HepG2 (cell line): Measurements from ENCODE around the gene ACVR2A. TPM values are rescaled to one million over a fixed set of nuclear protein-coding genes. Genes with fewer than 3 reads are reported as not detected.

Source experiments
- ATAC-seq: fragments of 200-7000 bp; cut with Tn5 transposase; 3 replicates; pipeline ENCODE4 v1.9.1; 2020; ENCODE audit warnings: mild to moderate bottlenecking, moderate library complexity
- BruUV-seq: library from RNA; stranded (reverse); fragments of 400-500 nt; replicated peaks from 2 replicates; lab custom pipeline; 2021; lab: Mats Ljungman, UMichigan
- CTCF ChIA-PET: fragments of 300-600 bp; formaldehyde crosslinking; extraction: SDS; loops from one replicate; lab custom pipeline; 2021; ENCODE audit warnings: low total read pairs, inconsistent platforms, low intra/inter-chr PET ratio; lab: Yijun Ruan, JAX
- POLR2A ChIA-PET: fragments of 350-600 bp; sonication (Branson Sonifier 250); formaldehyde crosslinking; loops from one replicate; lab custom pipeline; 2020; ENCODE audit warnings: antibody characterized with exemption, inconsistent platforms; lab: Yijun Ruan, JAX
- DNase-seq: peaks from one replicate; pipeline ENCODE4 v3.0.0-alpha.2; 2015; ENCODE audit warnings: low spot score
- FAIRE-seq: peaks from 3 replicates; lab custom pipeline; 2011; peaks lifted over from hg19 to GRCh38; lab: Jason Lieb, UNC
- H2AFZ ChIP-seq: one replicate; pipeline ENCODE4 v1.6.1; 2011; ENCODE audit warnings: low read length, inconsistent platforms
- H3K27ac ChIP-seq: fragments of 300-600 bp; 3 replicates; pipeline ENCODE4 v1.8.0; 2011; ENCODE audit warnings: mixed run types, mild to moderate bottlenecking, mixed read lengths, low read length, inconsistent platforms; ENCODE audit not compliant: insufficient read depth; ENCODE audit errors: extremely low read length
- H3K27me3 ChIP-seq, 2 experiments: fragments of 200-600 bp in 1 of 2; 2 replicates in 1 of 2; 3 replicates in 1 of 2; pipeline versions ENCODE4 v1.6.0 to v1.8.0; 2011; ENCODE audit warnings: low read length in 2 of 2, mild to moderate bottlenecking in 2 of 2, moderate library complexity in 2 of 2, inconsistent platforms in 1 of 2; ENCODE audit not compliant: insufficient read depth in 2 of 2, control insufficient read depth in 1 of 2
- H3K36me3 ChIP-seq, 2 experiments: fragments of 200-600 bp in 1 of 2; replicated peaks in 1 of 2; 2 replicates in 1 of 2; 3 replicates in 1 of 2; pipeline versions ENCODE4 v1.5.1 to v1.8.0; 2011; ENCODE audit warnings: low read length in 2 of 2, inconsistent platforms in 1 of 2; ENCODE audit not compliant: insufficient read depth in 2 of 2, control insufficient read depth in 1 of 2
- H3K4me1 ChIP-seq: 2 replicates; pipeline ENCODE4 v1.5.1; 2012; ENCODE audit warnings: low read length, inconsistent platforms; ENCODE audit not compliant: insufficient read depth
- H3K4me2 ChIP-seq: 2 replicates; pipeline ENCODE4 v1.6.0; 2011; ENCODE audit warnings: low read depth, low read length, inconsistent platforms
- H3K4me3 ChIP-seq, 3 experiments: fragments of 200-600 bp in 1 of 3; sonication (generic), shearing (Covaris generic) in 1 of 3; replicated peaks in 1 of 3; 2 replicates each; pipeline ENCODE4 v1.5.1; 2011 to 2016; ENCODE audit warnings: low read length in 3 of 3, inconsistent platforms in 2 of 3, low read depth in 2 of 3, mild to moderate bottlenecking in 2 of 3, control low read depth in 1 of 3, mixed read lengths in 1 of 3; ENCODE audit not compliant: insufficient read depth in 1 of 3
- H3K79me2 ChIP-seq: one replicate; pipeline ENCODE4 v1.6.1; 2011; ENCODE audit warnings: low read length, inconsistent platforms; ENCODE audit not compliant: insufficient read depth
- H3K9ac ChIP-seq: 2 replicates; pipeline ENCODE4 v1.6.0; 2011; ENCODE audit warnings: mild to moderate bottlenecking, low read depth, low read length, inconsistent platforms; ENCODE audit not compliant: insufficient read depth
- H3K9me3 ChIP-seq: 2 replicates; pipeline ENCODE4 v1.5.1; 2012; ENCODE audit warnings: mild to moderate bottlenecking, low read length
- H4K20me1 ChIP-seq: 2 replicates; pipeline ENCODE4 v1.6.0; 2011; ENCODE audit warnings: inconsistent platforms, mild to moderate bottlenecking, low read length, moderate library complexity; ENCODE audit not compliant: insufficient read depth
- KDM5B ChIP-seq: sonication (generic); formaldehyde crosslinking; IDR thresholded peaks from 2 replicates; pipeline ENCODE4 v1.4.0; 2020; ENCODE audit warnings: missing genetic modification reagents, mild to moderate bottlenecking, borderline replicate concordance
- MLX ChIP-seq: IDR thresholded peaks from 2 replicates; pipeline ENCODE4 v1.6.1; 2016
- NFATC3 ChIP-seq: sonication (generic); formaldehyde crosslinking; IDR thresholded peaks from 2 replicates; pipeline ENCODE4 v1.5.1; 2020; ENCODE audit warnings: mild to moderate bottlenecking, missing genetic modification reagents
- ZFP36L1 ChIP-seq: sonication (generic); formaldehyde crosslinking; IDR thresholded peaks from 2 replicates; pipeline ENCODE4 v1.8.0; 2022; ENCODE audit warnings: mild to moderate bottlenecking, missing genetic modification reagents, moderate library complexity
- ZNF589 ChIP-seq: sonication (generic); formaldehyde crosslinking; conservative IDR thresholded peaks from 2 replicates; pipeline ENCODE4 v1.8.0; 2022; ENCODE audit warnings: mild to moderate bottlenecking, moderate library complexity, missing genetic modification reagents
- in situ Hi-C: cut with HindIII; loops from 2 replicates; pipeline ENCODE4 v1.10.0; 2017; ENCODE audit warnings: low pct_unique_long_range_greater_than_20kb; ENCODE audit not compliant: extremely low pct_ligation_motif_present
- intact Hi-C: fragments of 100-400 bp; cut with micrococcal nuclease; formaldehyde crosslinking; loops from one replicate; pipeline ENCODE4 v1.10.0; 2022; ENCODE audit not compliant: unreplicated experiment
- polyA plus RNA-seq, 8 experiments: library from polyadenylated mRNA; depleted of rRNA in 3 of 8; stranded (reverse) in 7 of 8; unstranded in 1 of 8; fragments of >200 nt; fragmentation: Illumina TruSeq in 4 of 8; extraction: Trizol in 4 of 8; gene quantifications; 2 replicates each; pipeline versions ENCODE4 v1.2.1 to v1.2.3, GENCODE V29; 2011 to 2016; ENCODE audit warnings: low read depth in 4 of 8, missing spikeins in 1 of 8, mixed read lengths in 1 of 8; ENCODE audit not compliant: insufficient read depth in 1 of 8
- total RNA-seq, 5 experiments: library from RNA; depleted of rRNA; stranded (reverse); fragments of >200 nt; fragmentation: Illumina TruSeq; extraction: Trizol; gene quantifications; 2 replicates each; pipeline ENCODE4 v1.2.3, GENCODE V29; 2016; ENCODE audit warnings: low read depth in 1 of 5
- TF ChIP-seq, protein P1 (sequence below): sonication (generic); formaldehyde crosslinking; IDR thresholded peaks from 2 replicates; pipeline ENCODE4 v1.8.0; 2022; ENCODE audit warnings: low read depth, missing genetic modification reagents
- TF ChIP-seq, protein P2 (sequence below): sonication (generic); formaldehyde crosslinking; IDR thresholded peaks from 2 replicates; pipeline ENCODE4 v1.4.0; 2020; ENCODE audit warnings: low read depth, missing genetic modification reagents

ACVR2A gene
- total and polyA plus RNA-seq, 2 of the 13 experiments (the other 11 are each of a cell fraction or from before 2014, with no cell fraction given): 8.3 to 18.0 TPM

DNA sequence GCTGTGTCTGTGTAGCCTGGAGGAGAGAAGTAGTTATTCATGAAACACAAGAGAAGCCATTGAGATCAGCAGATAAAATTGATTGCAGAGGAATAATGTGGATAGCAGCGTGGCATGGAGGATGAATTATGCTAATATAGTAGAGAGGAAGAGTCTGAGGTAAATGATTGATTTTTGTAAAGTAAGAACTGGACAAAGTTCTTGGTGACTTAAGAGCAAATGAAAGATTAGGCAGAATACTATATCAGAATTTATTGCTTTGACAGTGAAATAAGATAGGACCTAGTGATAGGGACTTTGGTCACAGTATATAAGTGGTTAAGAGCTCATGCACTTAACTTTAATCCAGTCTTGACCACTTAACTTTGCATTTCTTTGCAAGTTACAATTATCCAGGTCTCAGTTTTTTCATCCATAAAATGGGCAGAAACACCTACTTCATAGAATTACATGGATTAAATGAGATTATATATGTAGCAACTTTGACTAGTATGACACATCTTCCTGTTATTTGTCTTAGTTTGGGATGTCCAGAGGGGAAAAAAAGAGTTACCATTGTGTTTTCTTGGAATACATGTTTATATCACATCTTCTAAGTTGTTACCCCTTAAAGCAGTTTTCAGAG lies 29.1 kb downstream of the ACVR2A start (continued):
- TF ChIP-seq MLX (CRISPR knock-in tag) (no peak), ZFP36L1 (CRISPR knock-in tag) (no peak)

- H3K9me3 ChIP-seq: no peaks in the 10 kb centered on the region
- ChIA-PET CTCF (no interaction called here), POLR2A (no interaction called here)
- in situ Hi-C loops (no loop called here), intact Hi-C loops (no loop called here)
- DNase-seq (no peak), ATAC-seq (no peak), FAIRE-seq (no peak)
- H3K9ac ChIP-seq: no peak overlapping the region
- H2AFZ ChIP-seq: no peak overlapping the region
- no peaks in the 10 kb centered on the region for H3K27me3 ChIP-seq
- peaks cover 82% of the 10 kb centered on the region for H3K79me2 ChIP-seq
- no peak overlapping the region for H3K27ac ChIP-seq
- H3K4me1 ChIP-seq: peaks cover 22% of the 10 kb centered on the region
- H3K4me3 ChIP-seq: no peak overlapping the region
- H3K4me2 ChIP-seq: no peak overlapping the region
- H3K36me3 ChIP-seq: no peaks in the 10 kb centered on the region
- TF ChIP-seq, protein P1, sequence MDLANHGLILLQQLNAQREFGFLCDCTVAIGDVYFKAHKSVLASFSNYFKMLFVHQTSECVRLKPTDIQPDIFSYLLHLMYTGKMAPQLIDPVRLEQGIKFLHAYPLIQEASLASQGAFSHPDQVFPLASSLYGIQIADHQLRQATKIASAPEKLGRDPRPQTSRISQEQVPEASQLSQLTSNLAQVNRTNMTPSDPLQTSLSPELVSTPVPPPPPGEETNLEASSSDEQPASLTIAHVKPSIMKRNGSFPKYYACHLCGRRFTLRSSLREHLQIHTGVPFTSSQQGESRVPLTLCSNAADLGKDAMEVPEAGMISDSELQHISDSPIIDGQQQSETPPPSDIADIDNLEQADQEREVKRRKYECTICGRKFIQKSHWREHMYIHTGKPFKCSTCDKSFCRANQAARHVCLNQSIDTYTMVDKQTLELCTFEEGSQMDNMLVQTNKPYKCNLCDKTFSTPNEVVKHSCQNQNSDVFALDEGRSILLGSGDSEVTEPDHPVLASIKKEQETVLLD (CRISPR knock-in tag): no peak
- TF ChIP-seq KDM5B (CRISPR knock-in tag) (no peak), ZNF589 (CRISPR knock-in tag) (no peak), NFATC3 (CRISPR knock-in tag) (no peak)
- TF ChIP-seq, protein P2, sequence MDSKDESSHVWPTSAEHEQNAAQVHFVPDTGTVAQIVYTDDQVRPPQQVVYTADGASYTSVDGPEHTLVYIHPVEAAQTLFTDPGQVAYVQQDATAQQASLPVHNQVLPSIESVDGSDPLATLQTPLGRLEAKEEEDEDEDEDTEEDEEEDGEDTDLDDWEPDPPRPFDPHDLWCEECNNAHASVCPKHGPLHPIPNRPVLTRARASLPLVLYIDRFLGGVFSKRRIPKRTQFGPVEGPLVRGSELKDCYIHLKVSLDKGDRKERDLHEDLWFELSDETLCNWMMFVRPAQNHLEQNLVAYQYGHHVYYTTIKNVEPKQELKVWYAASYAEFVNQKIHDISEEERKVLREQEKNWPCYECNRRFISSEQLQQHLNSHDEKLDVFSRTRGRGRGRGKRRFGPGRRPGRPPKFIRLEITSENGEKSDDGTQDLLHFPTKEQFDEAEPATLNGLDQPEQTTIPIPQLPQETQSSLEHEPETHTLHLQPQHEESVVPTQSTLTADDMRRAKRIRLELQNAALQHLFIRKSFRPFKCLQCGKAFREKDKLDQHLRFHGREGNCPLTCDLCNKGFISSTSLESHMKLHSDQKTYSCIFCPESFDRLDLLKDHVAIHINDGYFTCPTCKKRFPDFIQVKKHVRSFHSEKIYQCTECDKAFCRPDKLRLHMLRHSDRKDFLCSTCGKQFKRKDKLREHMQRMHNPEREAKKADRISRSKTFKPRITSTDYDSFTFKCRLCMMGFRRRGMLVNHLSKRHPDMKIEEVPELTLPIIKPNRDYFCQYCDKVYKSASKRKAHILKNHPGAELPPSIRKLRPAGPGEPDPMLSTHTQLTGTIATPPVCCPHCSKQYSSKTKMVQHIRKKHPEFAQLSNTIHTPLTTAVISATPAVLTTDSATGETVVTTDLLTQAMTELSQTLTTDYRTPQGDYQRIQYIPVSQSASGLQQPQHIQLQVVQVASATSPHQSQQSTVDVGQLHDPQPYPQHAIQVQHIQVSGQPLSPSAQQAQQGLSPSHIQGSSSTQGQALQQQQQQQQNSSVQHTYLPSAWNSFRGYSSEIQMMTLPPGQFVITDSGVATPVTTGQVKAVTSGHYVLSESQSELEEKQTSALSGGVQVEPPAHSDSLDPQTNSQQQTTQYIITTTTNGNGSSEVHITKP: no peak
- no TSS peak for BruUV-seq
- H4K20me1 ChIP-seq: peaks cover 3% of the 10 kb centered on the region; the same call in 1 of the 2 replicates
Observed at GRCh38 chr2:147879846-147880245, 35.0 kb downstream of the ACVR2A start.
